VCaP (cell line): ENCODE data around the gene PXT1.

ENCODE experiments used
- H3K27ac ChIP-seq: fragments of 450-650 bp; 2 replicates; pipeline ENCODE4 v1.5.1; 2017
- TF ChIP-seq, protein P1 (sequence below): fragments of 450-650 bp; conservative IDR thresholded peaks from 2 replicates; pipeline ENCODE4 v1.5.1; 2017; ENCODE audit warnings: mild to moderate bottlenecking, moderate library complexity

PXT1 gene

DNA sequence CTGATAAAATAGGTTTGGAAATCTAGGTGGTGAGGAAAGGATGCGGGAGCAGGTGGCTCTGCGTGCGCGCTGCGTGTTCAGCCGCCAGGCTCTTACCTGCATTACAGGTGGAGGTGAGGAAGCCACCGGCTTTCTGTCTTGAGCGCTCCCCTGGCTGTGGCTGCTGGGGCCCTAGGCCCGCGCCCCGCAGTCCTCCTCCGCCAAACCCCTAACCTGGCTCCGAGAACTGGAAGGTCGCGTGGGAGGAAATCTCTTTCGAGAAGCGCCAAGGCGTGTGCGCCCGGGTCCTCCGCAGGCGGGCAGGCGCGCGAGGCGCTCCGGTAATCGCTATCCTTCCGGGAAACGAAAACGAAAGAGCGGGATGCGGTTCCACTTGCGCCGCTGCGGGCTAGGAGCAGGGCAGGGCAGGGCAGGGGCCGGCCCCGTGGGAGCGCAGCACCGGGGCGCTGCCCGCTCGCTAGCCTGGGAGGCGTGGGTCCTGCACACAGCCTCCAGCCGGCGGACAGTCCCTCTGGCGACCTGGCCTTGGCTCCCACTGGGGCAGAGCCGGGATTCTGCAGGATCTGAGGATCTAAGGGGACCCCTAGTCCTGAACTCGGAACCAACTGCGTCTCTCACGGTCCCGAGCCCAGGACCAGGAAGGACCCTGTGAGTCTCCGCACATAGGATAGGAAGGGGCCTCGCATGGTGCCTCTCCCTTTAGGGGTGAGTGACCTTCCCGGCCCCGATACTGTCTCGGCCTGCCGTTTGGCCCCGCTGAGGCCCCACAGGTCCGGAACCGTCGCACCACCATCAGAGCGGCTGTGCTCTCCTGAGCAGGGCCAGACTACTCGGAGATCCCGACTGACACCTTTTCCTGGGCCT, 55.0 kb downstream of the PXT1 start, which contains the start of gene ETV7:
Gene ETV7 (minus strand): TSS at position 230 of the 864 bp plus-strand sequence. CDS start 128 bp downstream, at position 102.
- H3K27ac ChIP-seq = peak within 1 kb of the TSS; percentile 28; the same call in 1 of the 2 replicates

DNA sequence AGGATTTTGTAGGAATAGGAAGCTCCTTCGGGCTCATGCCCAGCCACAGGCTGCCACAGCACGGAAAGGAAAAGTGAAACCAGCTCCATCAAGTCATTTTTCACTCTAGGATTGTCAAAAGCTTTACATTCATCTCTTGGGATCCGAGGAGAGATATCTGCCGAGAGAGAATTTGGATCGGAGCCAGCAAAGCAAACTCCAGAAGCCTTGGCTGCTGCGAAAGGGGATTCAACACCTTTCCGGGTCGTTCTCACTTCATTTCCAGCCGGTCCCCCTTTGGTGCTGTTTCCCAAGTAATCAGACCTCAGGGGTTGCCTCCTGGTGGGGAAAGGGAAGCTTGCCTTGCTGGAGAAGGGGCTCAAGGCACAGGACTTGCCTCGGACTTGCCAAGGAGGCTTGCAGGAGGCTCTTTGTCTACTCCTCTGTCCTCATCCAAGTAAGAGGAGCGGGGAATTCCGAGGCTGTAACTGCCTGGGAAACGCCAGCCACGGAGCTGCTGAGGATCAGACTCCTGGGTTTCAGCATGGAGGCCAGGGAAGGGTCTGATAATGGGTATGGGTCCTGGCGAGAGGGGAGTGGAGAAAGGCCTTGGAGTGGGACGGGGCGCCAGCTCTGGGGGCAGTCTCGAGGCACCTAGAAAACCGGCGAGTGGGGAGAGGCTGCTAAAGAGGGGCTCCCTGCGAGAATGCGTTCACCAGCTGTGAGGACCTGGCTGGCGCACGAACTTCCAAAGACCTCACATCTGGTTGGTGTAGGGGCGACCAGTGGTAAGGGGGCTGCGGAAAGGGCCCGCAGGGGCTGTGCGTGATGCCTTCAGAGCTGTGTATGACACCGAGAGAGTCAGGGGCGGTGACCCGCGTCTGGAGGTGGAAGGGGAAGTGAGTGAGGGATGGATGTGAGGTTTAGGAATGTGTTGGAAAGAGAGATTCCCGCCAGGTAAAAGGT, 55.9 kb downstream of the PXT1 start:
- peak overlapping the region; percentile 28; the same call in 1 of the 2 replicates for H3K27ac ChIP-seq
- TF ChIP-seq, protein P1, sequence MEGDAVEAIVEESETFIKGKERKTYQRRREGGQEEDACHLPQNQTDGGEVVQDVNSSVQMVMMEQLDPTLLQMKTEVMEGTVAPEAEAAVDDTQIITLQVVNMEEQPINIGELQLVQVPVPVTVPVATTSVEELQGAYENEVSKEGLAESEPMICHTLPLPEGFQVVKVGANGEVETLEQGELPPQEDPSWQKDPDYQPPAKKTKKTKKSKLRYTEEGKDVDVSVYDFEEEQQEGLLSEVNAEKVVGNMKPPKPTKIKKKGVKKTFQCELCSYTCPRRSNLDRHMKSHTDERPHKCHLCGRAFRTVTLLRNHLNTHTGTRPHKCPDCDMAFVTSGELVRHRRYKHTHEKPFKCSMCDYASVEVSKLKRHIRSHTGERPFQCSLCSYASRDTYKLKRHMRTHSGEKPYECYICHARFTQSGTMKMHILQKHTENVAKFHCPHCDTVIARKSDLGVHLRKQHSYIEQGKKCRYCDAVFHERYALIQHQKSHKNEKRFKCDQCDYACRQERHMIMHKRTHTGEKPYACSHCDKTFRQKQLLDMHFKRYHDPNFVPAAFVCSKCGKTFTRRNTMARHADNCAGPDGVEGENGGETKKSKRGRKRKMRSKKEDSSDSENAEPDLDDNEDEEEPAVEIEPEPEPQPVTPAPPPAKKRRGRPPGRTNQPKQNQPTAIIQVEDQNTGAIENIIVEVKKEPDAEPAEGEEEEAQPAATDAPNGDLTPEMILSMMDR = no peak

More for the DNA sequence above, 55.0 kb downstream of the PXT1 start, which contains the start of gene ETV7:
- TF ChIP-seq, protein P1 = no peak

DNA sequence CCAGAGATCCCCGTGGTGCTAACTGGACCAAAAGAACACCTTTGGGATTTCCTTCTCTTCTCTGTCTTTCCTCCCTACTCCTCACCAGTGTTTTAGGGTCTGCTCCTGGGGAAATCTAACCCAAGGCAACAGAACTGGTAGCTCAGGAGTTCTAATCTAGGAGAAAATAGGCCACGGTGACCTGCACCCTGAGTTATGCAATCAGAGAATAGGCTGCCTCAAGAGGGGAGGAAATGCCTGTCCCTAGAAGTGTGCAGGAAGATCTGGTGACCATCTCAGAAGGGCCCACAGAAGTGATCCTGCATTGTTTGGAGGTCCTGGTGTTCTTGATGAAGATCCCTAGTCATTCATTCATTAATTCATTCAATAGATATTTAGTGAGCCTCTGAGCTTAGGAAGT, 58.6 kb downstream of the PXT1 start:
- no peak overlapping the region for H3K27ac ChIP-seq
- TF ChIP-seq, protein P1 = no peak

DNA sequence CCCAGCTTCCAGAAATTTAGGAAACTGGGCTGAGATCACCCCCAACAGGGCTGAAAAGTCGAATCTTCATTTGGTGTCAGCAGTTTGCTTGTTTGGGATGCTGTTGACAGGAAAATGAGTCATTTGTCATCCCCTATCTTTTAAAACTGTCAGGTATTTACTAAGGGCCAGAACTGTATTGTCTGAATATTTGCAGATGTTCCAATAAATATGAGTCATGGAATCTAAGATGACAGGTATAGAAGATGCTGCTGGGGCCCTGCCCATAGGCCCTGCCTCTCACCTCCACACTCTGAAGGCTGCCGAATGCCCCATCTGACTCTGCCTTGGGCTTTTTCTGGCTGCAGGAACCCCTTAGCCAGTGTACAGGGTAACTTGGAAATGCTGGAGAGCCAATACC, 59.0 kb downstream of the PXT1 start:
- H3K27ac ChIP-seq = no peak overlapping the region
- TF ChIP-seq, protein P1 = no peak

DNA sequence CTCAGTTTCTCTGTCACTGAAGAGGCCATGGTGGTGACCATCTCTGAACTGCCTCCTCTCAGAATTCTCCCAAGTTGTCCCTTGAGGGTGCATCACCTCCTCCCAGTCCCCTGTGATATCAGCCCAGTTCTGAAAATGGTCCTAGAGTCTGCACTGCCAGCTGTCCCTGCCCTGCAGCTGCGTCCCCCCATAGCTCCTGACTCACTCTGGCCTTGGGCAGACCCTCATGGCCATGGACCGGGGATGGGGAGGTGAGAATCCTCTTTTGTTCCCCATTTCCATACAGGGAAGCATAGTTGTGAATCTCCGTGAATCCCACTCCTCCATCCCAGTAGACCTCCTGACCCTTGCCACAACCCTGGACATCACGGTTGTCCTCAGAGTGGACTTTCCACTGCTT, 59.7 kb downstream of the PXT1 start:
- TF ChIP-seq, protein P1 = no peak

DNA sequence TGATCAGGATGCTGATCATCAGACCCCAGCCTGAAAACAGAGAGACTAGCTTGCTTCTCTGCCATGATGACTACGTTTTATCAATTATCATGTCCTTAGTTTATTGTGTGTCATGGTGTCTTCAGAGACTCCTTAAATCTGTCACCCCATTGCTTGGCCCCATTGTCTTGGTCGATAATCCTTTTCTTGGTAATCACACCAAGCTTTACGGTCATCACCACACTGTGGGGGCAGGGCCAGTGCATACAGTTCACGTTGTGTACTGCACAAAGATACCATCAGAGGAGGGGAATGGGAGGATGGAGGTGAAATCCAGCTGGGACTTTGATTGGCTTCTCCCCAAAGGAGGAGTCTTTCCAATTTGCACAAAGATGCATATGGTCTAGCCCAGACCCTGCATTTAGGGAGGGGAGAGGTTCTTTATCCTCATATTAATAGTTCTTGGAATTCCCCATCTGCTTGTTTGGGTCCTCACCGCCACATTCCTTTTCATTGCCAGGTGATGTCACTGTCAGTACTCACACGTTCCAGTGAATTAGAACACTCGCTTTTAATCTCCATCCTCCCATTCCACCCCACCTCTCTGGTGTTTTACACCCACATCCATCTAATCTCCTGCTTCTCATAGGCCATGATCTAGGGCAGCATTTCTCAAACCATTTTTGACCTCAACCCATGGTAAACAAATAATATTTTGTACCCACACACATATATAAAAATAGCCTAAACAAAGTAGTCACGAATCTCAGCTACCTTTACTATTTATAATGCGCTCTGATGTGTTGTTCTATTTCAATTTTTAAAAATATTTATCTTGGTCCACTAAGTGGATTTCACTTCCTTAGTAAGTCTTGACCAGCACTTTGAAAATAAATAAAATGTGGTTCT, 60.9 kb downstream of the PXT1 start:
- TF ChIP-seq, protein P1 = no peak
- H3K27ac ChIP-seq = no peak overlapping the region

More for the DNA sequence above, 59.7 kb downstream of the PXT1 start:
- no peak overlapping the region for H3K27ac ChIP-seq
